Natural killer cell (primary cell): Measurements from ENCODE around the gene ABCC4. TPM values are rescaled to one million over a fixed set of nuclear protein-coding genes. Genes with fewer than 3 reads are reported as not detected.

Source experiments
- ATAC-seq, 3 donors: fragments of 150-1000 bp in 2 of 3; fragments of 200-7000 bp in 1 of 3; cut with Tn5 transposase; 1 replicate in 1 of 3; 2 replicates in 2 of 3; pipeline ENCODE4 v1.10.0; 2021; ENCODE audit warnings: mild to moderate bottlenecking in 2 of 3, moderate library complexity in 2 of 3
- DNase-seq, 2 donors: peaks; one replicate each; pipeline versions ENCODE4 v3.0.0 to v3.0.0-alpha.2; 2013 to 2021; ENCODE audit warnings: mixed read lengths in 1 of 2
- H3K27ac ChIP-seq: one replicate; pipeline ENCODE4 v1.5.1; 2013; ENCODE audit warnings: mild to moderate bottlenecking, low read length
- H3K27me3 ChIP-seq: one replicate; pipeline ENCODE4 v1.6.1; 2013; ENCODE audit warnings: low read length; ENCODE audit not compliant: control insufficient read depth, insufficient read depth
- H3K36me3 ChIP-seq: one replicate; pipeline ENCODE4 v1.6.1; 2013; ENCODE audit warnings: low read length; ENCODE audit not compliant: control insufficient read depth, insufficient read depth
- H3K4me1 ChIP-seq: one replicate; pipeline ENCODE4 v1.6.1; 2013; ENCODE audit warnings: low read length; ENCODE audit not compliant: control insufficient read depth, insufficient read depth
- H3K4me3 ChIP-seq: one replicate; pipeline ENCODE4 v1.5.1; 2013; ENCODE audit warnings: low read length
- H3K9me3 ChIP-seq: one replicate; pipeline ENCODE4 v1.6.1; 2013; ENCODE audit warnings: low read length; ENCODE audit not compliant: control insufficient read depth, insufficient read depth
- H3K27ac Mint-ChIP-seq, 2 donors: one replicate each; pipeline ENCODE4 v1.8.0; 2022; ENCODE audit warnings: mild to moderate bottlenecking in 2 of 2, mixed read lengths in 2 of 2, moderate library complexity in 1 of 2
- H3K27me3 Mint-ChIP-seq, 2 donors: one replicate each; pipeline ENCODE4 v1.8.0; 2022; ENCODE audit warnings: low read depth in 2 of 2, mixed read lengths in 2 of 2
- H3K36me3 Mint-ChIP-seq: one replicate; pipeline ENCODE4 v1.8.0; 2022; ENCODE audit warnings: mixed read lengths
- H3K4me1 Mint-ChIP-seq, 2 donors: one replicate each; pipeline ENCODE4 v1.8.0; 2022; ENCODE audit warnings: mixed read lengths in 2 of 2
- H3K4me3 Mint-ChIP-seq: one replicate; pipeline ENCODE4 v1.8.0; 2022; ENCODE audit warnings: mild to moderate bottlenecking, moderate library complexity, mixed read lengths
- H3K9me3 Mint-ChIP-seq, 2 donors: one replicate each; pipeline ENCODE4 v1.8.0; 2022; ENCODE audit warnings: mixed read lengths in 2 of 2
- WGBS: methylation state at CpG from one replicate; pipeline ENCODE4 v1.1.7; 2013; ENCODE audit warnings: missing lambda C conversion rate; ENCODE audit not compliant: insufficient coverage; 5-methylcytosine and 5-hydroxymethylcytosine counted together
- intact Hi-C: fragments of 100-400 bp; cut with micrococcal nuclease; formaldehyde crosslinking; loops from one replicate; pipeline ENCODE4 v1.14.2; 2022
- total RNA-seq, 4 donors: library from RNA; stranded (reverse); fragments of 120-200 nt in 1 of 4; gene quantifications; one replicate each; pipeline versions ENCODE4 v1.2.3 to v1.2.4, GENCODE V29; 2013 to 2022
- TF ChIP-seq, protein P1 (sequence below): fragments of 200-600 bp; IDR thresholded peaks from one replicate; pipeline ENCODE4 v1.8.0; 2022; ENCODE audit warnings: antibody characterized with exemption

The ABCC4 gene
- total RNA-seq, 3 donors from 2014 or later (not counting 1 experiment from before 2014, with no cell fraction given), result 4.8 to 10.3 (median 6.5) TPM

GRCh38 chr13:95241321-95241720, 59.9 kb downstream of the ABCC4 start:
- H3K4me3 ChIP-seq, result no peak overlapping the region
- TF ChIP-seq, protein P1, sequence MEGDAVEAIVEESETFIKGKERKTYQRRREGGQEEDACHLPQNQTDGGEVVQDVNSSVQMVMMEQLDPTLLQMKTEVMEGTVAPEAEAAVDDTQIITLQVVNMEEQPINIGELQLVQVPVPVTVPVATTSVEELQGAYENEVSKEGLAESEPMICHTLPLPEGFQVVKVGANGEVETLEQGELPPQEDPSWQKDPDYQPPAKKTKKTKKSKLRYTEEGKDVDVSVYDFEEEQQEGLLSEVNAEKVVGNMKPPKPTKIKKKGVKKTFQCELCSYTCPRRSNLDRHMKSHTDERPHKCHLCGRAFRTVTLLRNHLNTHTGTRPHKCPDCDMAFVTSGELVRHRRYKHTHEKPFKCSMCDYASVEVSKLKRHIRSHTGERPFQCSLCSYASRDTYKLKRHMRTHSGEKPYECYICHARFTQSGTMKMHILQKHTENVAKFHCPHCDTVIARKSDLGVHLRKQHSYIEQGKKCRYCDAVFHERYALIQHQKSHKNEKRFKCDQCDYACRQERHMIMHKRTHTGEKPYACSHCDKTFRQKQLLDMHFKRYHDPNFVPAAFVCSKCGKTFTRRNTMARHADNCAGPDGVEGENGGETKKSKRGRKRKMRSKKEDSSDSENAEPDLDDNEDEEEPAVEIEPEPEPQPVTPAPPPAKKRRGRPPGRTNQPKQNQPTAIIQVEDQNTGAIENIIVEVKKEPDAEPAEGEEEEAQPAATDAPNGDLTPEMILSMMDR, result no peak
- H3K36me3 ChIP-seq, result peaks cover 1% of the 10 kb centered on the region
- 100% methylated on average over 1 of the region's 1 CpG for WGBS
- no peaks in the 10 kb centered on the region for H3K27me3 Mint-ChIP-seq
- peaks cover 0 to 6% of the 10 kb centered on the region in 2 donors for H3K4me1 Mint-ChIP-seq
- intact Hi-C loops, result no loop called here
- H3K36me3 Mint-ChIP-seq, result no peaks in the 10 kb centered on the region
- no peaks in the 10 kb centered on the region for H3K9me3 ChIP-seq
- no peak overlapping the region for H3K27ac Mint-ChIP-seq
- H3K27ac ChIP-seq, result no peak overlapping the region
- DNase-seq, result no peak
- no peak overlapping the region for H3K4me3 Mint-ChIP-seq
- no peaks in the 10 kb centered on the region for H3K27me3 ChIP-seq
- no peak for ATAC-seq
- H3K9me3 Mint-ChIP-seq, result no peaks in the 10 kb centered on the region
- H3K4me1 ChIP-seq, result no peaks in the 10 kb centered on the region

DNA sequence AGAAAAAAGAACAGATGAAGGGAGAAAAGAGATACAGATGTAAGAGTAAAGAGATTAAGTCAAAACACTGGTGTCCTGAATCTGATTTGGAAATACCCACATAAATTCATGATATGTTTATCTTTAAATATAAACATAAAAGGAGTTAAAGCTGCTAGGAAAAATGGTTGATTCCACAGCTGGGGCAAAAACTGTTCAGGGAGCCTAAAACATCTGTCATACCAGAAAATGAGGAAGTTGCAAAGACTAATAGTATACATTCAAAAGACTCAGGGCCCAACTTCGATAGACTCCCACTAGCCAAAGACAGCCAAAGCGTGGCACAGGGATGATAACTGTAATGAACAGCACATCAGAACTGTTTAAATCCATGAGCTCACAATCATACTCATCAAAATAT, 62.0 kb downstream of the ABCC4 start:
- DNase-seq (no peak), ATAC-seq (no peak)
- Histone ChIP-seq H3K4me3 (no peak overlapping the region), H3K4me1 (no peaks in the 10 kb centered on the region), H3K36me3 (no peaks in the 10 kb centered on the region), H3K9me3 (no peaks in the 10 kb centered on the region), H3K27ac (no peak overlapping the region), H3K27me3 (no peaks in the 10 kb centered on the region)
- no peaks in the 10 kb centered on the region for H3K9me3 Mint-ChIP-seq
- intact Hi-C loops, result no loop called here
- no peaks in the 10 kb centered on the region for H3K36me3 Mint-ChIP-seq
- WGBS, result 35% methylated on average over 2 of the region's 2 CpGs
- TF ChIP-seq, protein P1, result no peak
- no peak overlapping the region for H3K27ac Mint-ChIP-seq
- H3K4me3 Mint-ChIP-seq, result no peak overlapping the region
- peaks cover 0 to 5% of the 10 kb centered on the region in 2 donors for H3K4me1 Mint-ChIP-seq
- H3K27me3 Mint-ChIP-seq, result no peaks in the 10 kb centered on the region

DNA sequence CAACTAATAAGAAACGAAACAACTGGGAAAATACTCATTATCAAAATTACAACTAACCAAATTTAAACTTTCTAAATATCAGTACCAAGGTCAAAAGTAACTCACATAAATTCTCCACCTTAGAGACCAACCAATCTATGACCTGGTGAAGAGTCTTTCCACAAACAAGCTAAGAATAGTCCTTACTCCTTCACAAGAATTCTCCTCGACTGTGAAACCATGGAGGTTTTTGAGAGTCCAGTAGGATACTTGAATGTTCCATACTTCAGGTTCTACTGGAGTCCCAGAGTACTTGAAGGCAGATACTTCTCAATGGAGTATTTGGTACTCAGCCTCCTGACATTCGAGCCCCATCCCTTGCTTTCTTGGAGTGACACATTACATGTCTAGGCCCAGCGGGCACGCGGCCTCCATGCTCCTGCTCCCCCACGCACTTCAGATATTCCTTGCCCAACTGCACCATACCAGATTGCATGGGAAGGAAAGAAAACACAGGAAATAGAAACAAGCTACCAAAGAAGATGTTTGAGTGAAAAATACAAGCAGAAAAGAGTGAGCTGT, 63.9 kb downstream of the ABCC4 start:
- TF ChIP-seq, protein P1, result no peak
- H3K4me1 Mint-ChIP-seq, result peaks cover 0 to 5% of the 10 kb centered on the region in 2 donors
- no peak overlapping the region for H3K27ac ChIP-seq
- intact Hi-C loops, result no loop called here
- no peaks in the 10 kb centered on the region for H3K36me3 ChIP-seq
- DNase-seq, result no peak
- H3K9me3 Mint-ChIP-seq, result no peaks in the 10 kb centered on the region
- no peaks in the 10 kb centered on the region for H3K36me3 Mint-ChIP-seq
- H3K27me3 Mint-ChIP-seq, result no peaks in the 10 kb centered on the region
- 94% methylated on average over 5 of the region's 7 CpGs for WGBS
- H3K27ac Mint-ChIP-seq, result no peak overlapping the region
- H3K27me3 ChIP-seq, result no peaks in the 10 kb centered on the region
- H3K9me3 ChIP-seq, result no peaks in the 10 kb centered on the region
- ATAC-seq, result no peak
- H3K4me1 ChIP-seq, result no peaks in the 10 kb centered on the region
- H3K4me3 Mint-ChIP-seq, result no peak overlapping the region
- H3K4me3 ChIP-seq, result no peak overlapping the region

DNA sequence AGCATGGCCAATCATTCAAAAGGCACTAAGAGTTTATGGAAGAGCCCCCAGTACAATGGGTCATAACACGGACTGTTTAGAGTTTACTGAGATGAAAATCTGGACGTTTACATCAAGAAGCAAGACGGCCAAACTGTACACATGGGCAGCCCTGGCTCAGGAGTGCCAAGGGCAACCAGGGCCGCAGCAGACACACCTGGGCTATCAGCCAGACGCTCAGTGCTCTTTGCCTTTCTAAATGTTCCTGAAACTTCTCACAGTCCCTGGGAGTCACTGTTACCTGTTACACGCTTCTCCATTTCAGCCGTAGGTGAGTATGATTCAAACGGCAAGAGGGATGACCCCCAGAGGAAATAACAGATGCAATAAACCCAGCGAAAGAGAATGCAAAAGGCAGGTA, 64.5 kb downstream of the ABCC4 start:
- Mint-ChIP-seq H3K9me3 (no peaks in the 10 kb centered on the region), H3K27ac (no peak overlapping the region), H3K27me3 (no peaks in the 10 kb centered on the region), H3K4me3 (no peak overlapping the region), H3K4me1 (peaks cover 0 to 5% of the 10 kb centered on the region in 2 donors), H3K36me3 (no peaks in the 10 kb centered on the region)
- TF ChIP-seq, protein P1, result no peak
- Histone ChIP-seq H3K36me3 (no peaks in the 10 kb centered on the region), H3K27ac (no peak overlapping the region), H3K4me1 (no peaks in the 10 kb centered on the region), H3K27me3 (no peaks in the 10 kb centered on the region), H3K4me3 (no peak overlapping the region), H3K9me3 (no peaks in the 10 kb centered on the region)
- DNase-seq, result no peak
- ATAC-seq, result no peak
- intact Hi-C loops, result no loop called here
- WGBS, result 92% methylated on average over 9 of the region's 9 CpGs
